ENCODE measurements around the gene KRT73.

Gene KRT73

DNA sequence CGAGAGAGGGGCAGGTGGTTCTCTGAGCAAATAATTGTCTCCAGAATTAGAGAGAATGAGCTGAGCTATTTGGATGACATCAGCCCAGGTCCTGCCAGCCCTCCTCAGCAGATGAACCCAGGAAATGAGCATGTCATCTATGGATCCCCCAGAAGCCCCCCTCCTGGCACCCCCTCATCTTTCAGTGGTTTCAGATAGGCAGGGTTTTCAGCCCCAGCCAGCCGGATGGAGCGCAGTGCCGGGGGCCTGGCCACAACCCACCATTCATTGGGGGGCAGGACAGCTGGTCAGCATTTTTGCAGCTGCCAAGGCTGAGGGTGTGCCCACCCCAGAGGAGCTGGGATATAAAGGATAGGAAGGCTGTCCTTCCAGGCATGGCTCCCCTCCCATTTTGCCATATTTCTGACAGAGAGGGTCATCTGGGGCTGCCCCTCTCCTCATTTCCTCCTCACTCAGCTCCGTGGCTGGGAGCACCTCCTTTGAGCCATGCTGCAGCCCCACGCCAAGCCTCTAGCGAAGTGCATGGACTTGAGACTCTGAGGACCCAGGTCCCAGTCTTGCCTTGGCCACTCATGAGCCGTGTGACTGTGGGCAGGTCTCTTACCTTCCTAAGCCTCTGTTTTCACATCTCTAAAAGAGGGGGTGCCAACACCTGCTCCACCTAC is 59.4 kb downstream of the KRT73 start:
- TF ChIP-seq CTCF (IDR thresholded peaks at IDR 0.05; ENCODE audit: low read depth, low read length): no peak
- DNase-seq (ENCODE audit: extremely low read depth, low read depth): no peak
